ENCODE measurements around the gene RNF126. TPM values are rescaled to one million over a fixed set of nuclear protein-coding genes. Genes with fewer than 3 reads are reported as not detected.
"Not testable (repeated sequence)": the region's sequence is repeated elsewhere in the genome, so short reads cannot be mapped to it uniquely, and the experiment has no call there.

RNF126 gene
- total RNA-seq, 1 donor from 2014 or later: 40.8 TPM

DNA sequence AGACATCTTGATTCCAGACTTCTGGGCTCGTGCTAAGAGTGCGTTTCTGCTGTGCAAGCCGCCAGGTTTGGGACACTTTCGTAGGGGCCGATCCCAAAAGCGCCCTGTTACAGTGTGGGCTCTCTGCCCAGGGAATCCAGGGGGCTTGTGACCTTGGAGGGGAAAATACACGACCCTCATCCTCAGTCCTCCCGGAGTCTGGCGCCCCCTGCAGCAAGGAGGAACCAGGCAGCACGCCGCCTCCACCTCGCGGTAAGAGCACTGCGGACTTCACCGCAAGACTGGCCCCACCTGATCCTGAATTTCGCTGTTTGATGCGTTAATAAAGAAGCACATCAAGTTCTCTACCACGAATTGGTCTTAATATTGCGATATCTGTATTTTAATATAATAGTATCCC, 34.8 kb downstream of the RNF126 start:
- Mint-ChIP-seq H3K27me3 (ENCODE audit: unreplicated experiment) (no peaks in the 10 kb centered on the region), H3K9me3 (ENCODE audit: unreplicated experiment) (no peaks in the 10 kb centered on the region), H3K27ac (ENCODE audit: unreplicated experiment) (no peak overlapping the region), H3K4me1 (ENCODE audit: unreplicated experiment) (peaks cover 61% of the 10 kb centered on the region), H3K4me3 (ENCODE audit: unreplicated experiment) (no peak overlapping the region), H3K36me3 (ENCODE audit: unreplicated experiment) (peaks cover 20% of the 10 kb centered on the region)
- TF ChIP-seq, protein P1, sequence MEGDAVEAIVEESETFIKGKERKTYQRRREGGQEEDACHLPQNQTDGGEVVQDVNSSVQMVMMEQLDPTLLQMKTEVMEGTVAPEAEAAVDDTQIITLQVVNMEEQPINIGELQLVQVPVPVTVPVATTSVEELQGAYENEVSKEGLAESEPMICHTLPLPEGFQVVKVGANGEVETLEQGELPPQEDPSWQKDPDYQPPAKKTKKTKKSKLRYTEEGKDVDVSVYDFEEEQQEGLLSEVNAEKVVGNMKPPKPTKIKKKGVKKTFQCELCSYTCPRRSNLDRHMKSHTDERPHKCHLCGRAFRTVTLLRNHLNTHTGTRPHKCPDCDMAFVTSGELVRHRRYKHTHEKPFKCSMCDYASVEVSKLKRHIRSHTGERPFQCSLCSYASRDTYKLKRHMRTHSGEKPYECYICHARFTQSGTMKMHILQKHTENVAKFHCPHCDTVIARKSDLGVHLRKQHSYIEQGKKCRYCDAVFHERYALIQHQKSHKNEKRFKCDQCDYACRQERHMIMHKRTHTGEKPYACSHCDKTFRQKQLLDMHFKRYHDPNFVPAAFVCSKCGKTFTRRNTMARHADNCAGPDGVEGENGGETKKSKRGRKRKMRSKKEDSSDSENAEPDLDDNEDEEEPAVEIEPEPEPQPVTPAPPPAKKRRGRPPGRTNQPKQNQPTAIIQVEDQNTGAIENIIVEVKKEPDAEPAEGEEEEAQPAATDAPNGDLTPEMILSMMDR (IDR thresholded peaks at IDR 0.05): peak; percentile 50
- DNase-seq (ENCODE audit: extremely low spot score, unreplicated experiment): no peak

GRCh38 chr19:626566-626965, 36.4 kb downstream of the RNF126 start:
- H3K27me3 Mint-ChIP-seq (ENCODE audit: unreplicated experiment); H3K4me3 Mint-ChIP-seq (ENCODE audit: unreplicated experiment); H3K9me3 Mint-ChIP-seq (ENCODE audit: unreplicated experiment); DNase-seq (ENCODE audit: extremely low spot score, unreplicated experiment): not testable (repeated sequence)
- Mint-ChIP-seq H3K27ac (ENCODE audit: unreplicated experiment) (peak overlapping the region; percentile 76), H3K36me3 (ENCODE audit: unreplicated experiment) (peaks cover 23% of the 10 kb centered on the region), H3K4me1 (ENCODE audit: unreplicated experiment) (peaks cover 51% of the 10 kb centered on the region)

DNA sequence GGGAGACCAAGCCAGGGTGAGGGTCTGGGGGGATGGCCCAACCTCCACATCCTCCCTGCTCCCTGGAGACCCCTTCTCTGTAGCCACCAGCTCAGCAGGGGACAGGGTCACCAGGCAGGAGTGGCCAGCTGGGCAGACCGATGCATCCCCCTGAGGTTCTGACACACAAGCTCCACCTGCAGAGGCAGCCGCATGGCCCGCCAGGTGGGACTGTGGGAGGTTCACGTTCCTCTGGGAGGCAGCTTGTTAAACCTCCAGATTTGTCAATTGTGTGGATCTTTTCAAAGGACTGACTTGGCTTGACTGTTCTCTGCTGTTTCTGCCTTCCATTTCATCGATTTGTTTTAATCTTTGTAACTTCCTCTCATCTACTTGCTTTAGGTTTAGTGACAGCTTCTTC, 37.8 kb downstream of the RNF126 start:
- Mint-ChIP-seq H3K9me3 (ENCODE audit: unreplicated experiment) (no peaks in the 10 kb centered on the region), H3K36me3 (ENCODE audit: unreplicated experiment) (peaks cover 17% of the 10 kb centered on the region), H3K4me1 (ENCODE audit: unreplicated experiment) (peaks cover 45% of the 10 kb centered on the region), H3K27ac (ENCODE audit: unreplicated experiment) (peak overlapping the region; percentile 41), H3K4me3 (ENCODE audit: unreplicated experiment) (no peak overlapping the region), H3K27me3 (ENCODE audit: unreplicated experiment) (no peaks in the 10 kb centered on the region)
- no peak for DNase-seq (ENCODE audit: extremely low spot score, unreplicated experiment)
- TF ChIP-seq, protein P1 (IDR thresholded peaks at IDR 0.05): no peak

DNA sequence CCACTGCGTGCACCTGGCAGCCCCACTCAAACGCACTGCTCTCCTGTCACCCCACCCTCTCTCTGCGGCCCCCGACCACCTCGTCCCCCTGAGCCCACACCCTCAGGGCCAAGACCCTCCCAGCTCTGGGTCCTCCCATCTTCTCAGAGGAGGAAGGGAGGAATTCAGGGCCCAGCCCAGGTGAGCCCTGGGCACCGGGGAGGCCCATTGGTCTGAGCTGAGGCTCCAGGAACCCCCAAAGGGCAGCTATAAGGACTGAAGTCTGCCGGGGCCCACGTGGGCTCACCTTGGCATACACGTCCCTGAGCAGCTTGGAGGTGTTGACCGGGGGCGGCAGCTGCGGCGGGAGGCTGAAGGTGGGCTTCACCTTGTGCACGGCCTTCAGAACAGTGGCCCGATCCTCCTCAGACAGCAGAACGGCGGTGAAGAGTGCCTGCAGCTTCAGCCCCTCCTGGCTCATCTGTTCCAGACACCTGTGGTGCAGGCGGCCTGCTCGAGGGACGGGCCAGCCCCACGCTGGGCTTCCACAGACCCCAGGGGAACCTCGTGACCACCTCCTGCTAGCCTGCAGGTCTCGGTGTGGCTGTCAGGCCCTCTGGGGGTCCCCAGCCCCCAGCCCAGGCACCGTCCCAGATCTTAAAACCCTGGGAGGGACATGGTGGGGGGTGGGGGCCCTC, 38.4 kb downstream of the RNF126 start:
- no peaks in the 10 kb centered on the region for H3K9me3 Mint-ChIP-seq (ENCODE audit: unreplicated experiment)
- DNase-seq (ENCODE audit: extremely low spot score, unreplicated experiment): no peak
- peaks cover 17% of the 10 kb centered on the region for H3K36me3 Mint-ChIP-seq (ENCODE audit: unreplicated experiment)
- no peaks in the 10 kb centered on the region for H3K27me3 Mint-ChIP-seq (ENCODE audit: unreplicated experiment)
- H3K27ac Mint-ChIP-seq (ENCODE audit: unreplicated experiment): peak overlapping the region; percentile 78
- no peak overlapping the region for H3K4me3 Mint-ChIP-seq (ENCODE audit: unreplicated experiment)
- H3K4me1 Mint-ChIP-seq (ENCODE audit: unreplicated experiment): peaks cover 44% of the 10 kb centered on the region
- TF ChIP-seq, protein P1 (IDR thresholded peaks at IDR 0.05): no peak

DNA sequence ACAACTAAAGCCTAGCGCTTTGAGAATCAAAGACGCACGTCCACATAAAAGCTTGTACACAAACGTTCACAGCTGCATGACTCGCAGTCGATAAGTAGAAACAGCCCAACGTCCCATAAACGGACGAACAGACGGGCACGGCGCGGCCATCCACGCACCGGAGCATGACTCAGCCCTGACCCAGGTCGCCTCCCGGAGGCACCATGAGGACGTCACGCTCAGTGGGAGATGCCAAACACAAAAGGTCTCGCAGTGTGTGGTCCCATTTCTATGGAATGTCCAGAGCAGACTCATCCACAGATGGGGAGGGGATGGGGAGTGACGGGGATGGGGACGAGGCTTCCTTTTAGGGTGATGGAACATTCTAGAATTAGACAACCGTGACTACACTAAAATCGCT, 39.0 kb downstream of the RNF126 start:
- H3K27ac Mint-ChIP-seq (ENCODE audit: unreplicated experiment): peak overlapping the region; percentile 78
- H3K4me1 Mint-ChIP-seq (ENCODE audit: unreplicated experiment): peaks cover 43% of the 10 kb centered on the region
- H3K36me3 Mint-ChIP-seq (ENCODE audit: unreplicated experiment): peaks cover 14% of the 10 kb centered on the region
- no peaks in the 10 kb centered on the region for H3K27me3 Mint-ChIP-seq (ENCODE audit: unreplicated experiment)
- H3K4me3 Mint-ChIP-seq (ENCODE audit: unreplicated experiment): peak overlapping the region; percentile 5
- H3K9me3 Mint-ChIP-seq (ENCODE audit: unreplicated experiment): no peaks in the 10 kb centered on the region
- DNase-seq (ENCODE audit: extremely low spot score, unreplicated experiment): peak; percentile 94
- TF ChIP-seq, protein P1 (IDR thresholded peaks at IDR 0.05): no peak
